GM19455 (cell line): ENCODE results near the gene FAM216B.
"Not testable (repeated sequence)": the region's sequence is repeated elsewhere in the genome, so short reads cannot be mapped to it uniquely, and the experiment has no call there.

Experiments used
- ATAC-seq: cut with Tn5 transposase; IDR thresholded peaks from one replicate; pipeline ENCODE4 v1.9.1; 2021; ENCODE audit not compliant: unreplicated experiment

The FAM216B gene

GRCh38 chr13:42781352-42781751 lies at the start of gene FAM216B:
FAM216B (plus strand) TSS chr13:42781584; CDS start chr13:42784068, 2,484 bp downstream.
- ATAC-seq: no peak

GRCh38 chr13:42732073-42732472 lies 49.3 kb upstream of the FAM216B start:
- ATAC-seq: no peak

GRCh38 chr13:42733046-42733445 lies 48.3 kb upstream of the FAM216B start:
- ATAC-seq: no peak

GRCh38 chr13:42735010-42735409 lies 46.4 kb upstream of the FAM216B start:
- ATAC-seq: no peak

- no peak for ATAC-seq
These were observed 40.6 kb upstream of the FAM216B start for GRCh38 chr13:42740753-42741152.

GRCh38 chr13:42741914-42742313 lies 39.5 kb upstream of the FAM216B start:
- no peak for ATAC-seq

GRCh38 chr13:42745655-42746054 lies 35.7 kb upstream of the FAM216B start:
- no peak for ATAC-seq

GRCh38 chr13:42746866-42747265 lies 34.5 kb upstream of the FAM216B start:
- no peak for ATAC-seq

- no peak for ATAC-seq
These were observed 33.9 kb upstream of the FAM216B start for GRCh38 chr13:42747399-42747873.

- no peak for ATAC-seq
These were observed 30.6 kb upstream of the FAM216B start for GRCh38 chr13:42750794-42751193.

- ATAC-seq: no peak
These were observed 29.7 kb upstream of the FAM216B start for GRCh38 chr13:42751693-42752092.

GRCh38 chr13:42752731-42753130 lies 28.7 kb upstream of the FAM216B start:
- ATAC-seq: no peak

- no peak for ATAC-seq
These were observed 27.7 kb upstream of the FAM216B start for GRCh38 chr13:42753697-42754096.

- ATAC-seq: no peak
These were observed 26.4 kb upstream of the FAM216B start for GRCh38 chr13:42754801-42755510.

- ATAC-seq: no peak
These were observed 23.5 kb upstream of the FAM216B start for GRCh38 chr13:42757678-42758420.

GRCh38 chr13:42758515-42758914 lies 22.9 kb upstream of the FAM216B start:
- no peak for ATAC-seq

- no peak for ATAC-seq
These were observed 20.4 kb upstream of the FAM216B start for GRCh38 chr13:42760951-42761350.

GRCh38 chr13:42762251-42762650 lies 19.1 kb upstream of the FAM216B start:
- no peak for ATAC-seq

GRCh38 chr13:42762917-42763316 lies 18.5 kb upstream of the FAM216B start:
- no peak for ATAC-seq

- ATAC-seq: no peak
These were observed 15.4 kb upstream of the FAM216B start for GRCh38 chr13:42766016-42766415.

GRCh38 chr13:42769650-42770049 lies 11.7 kb upstream of the FAM216B start:
- ATAC-seq: no peak

- ATAC-seq: not testable (repeated sequence)
These were observed 4.8 kb upstream of the FAM216B start for GRCh38 chr13:42776558-42776957.
